B cell (primary cell): ENCODE data around the gene GTF2H4. TPM values are rescaled to one million over a fixed set of nuclear protein-coding genes. Genes with fewer than 3 reads are reported as not detected.

Source experiments
- ATAC-seq: fragments of 200-7000 bp; cut with Tn5 transposase; one replicate; pipeline ENCODE4 v1.10.0; 2021; ENCODE audit warnings: low read depth, mild to moderate bottlenecking, moderate number of reproducible peaks, moderate library complexity
- CTCF ChIA-PET: fragments of 350-600 bp; sonication (Branson Sonifier 250); formaldehyde crosslinking; loops from one replicate; lab custom pipeline; 2021; ENCODE audit warnings: antibody characterized with exemption, inconsistent platforms; lab: Charles Lee
- POLR2A ChIA-PET: fragments of 350-600 bp; sonication (Branson Sonifier 250); formaldehyde crosslinking; loops from one replicate; lab custom pipeline; 2021; ENCODE audit warnings: antibody characterized with exemption; lab: Charles Lee
- DNase-seq: peaks from one replicate; pipeline ENCODE4 v3.0.0; 2013
- H2AFZ ChIP-seq: 2 replicates; pipeline ENCODE4 v1.6.1; 2012; ENCODE audit warnings: mild to moderate bottlenecking, low read depth, low read length; ENCODE audit not compliant: insufficient read depth, poor library complexity, severe bottlenecking
- H3K27ac ChIP-seq, 2 donors: 1 replicate in 1 of 2; 2 replicates in 1 of 2; pipeline ENCODE4 v1.5.1; 2012 to 2013; ENCODE audit warnings: low read length in 2 of 2, mild to moderate bottlenecking in 2 of 2, moderate library complexity in 1 of 2
- H3K27me3 ChIP-seq, 4 experiments: fragments of 200-600 bp in 1 of 4; sonication (generic) in 1 of 4; replicated peaks in 1 of 4; 1 replicate in 2 of 4; 2 replicates in 2 of 4; pipeline versions ENCODE4 v1.6.1 to v1.7.0; 2013 to 2016; ENCODE audit warnings: low read length in 3 of 4, mild to moderate bottlenecking in 2 of 4, mixed read lengths in 1 of 4, moderate library complexity in 1 of 4; ENCODE audit not compliant: insufficient read depth in 4 of 4, control insufficient read depth in 3 of 4; ENCODE audit errors: control extremely low read depth in 1 of 4
- H3K36me3 ChIP-seq, 2 experiments: replicated peaks in 1 of 2; 1 replicate in 1 of 2; 2 replicates in 1 of 2; pipeline versions ENCODE4 v1.6.1 to v1.7.1; 2013; ENCODE audit warnings: low read length in 1 of 2; ENCODE audit not compliant: insufficient read depth in 2 of 2, control insufficient read depth in 1 of 2; ENCODE audit errors: control extremely low read depth in 1 of 2, extremely low read depth in 1 of 2
- H3K4me1 ChIP-seq, 2 donors: fragments of 200-600 bp in 1 of 2; sonication (generic) in 1 of 2; 1 replicate in 1 of 2; 2 replicates in 1 of 2; pipeline versions ENCODE4 v1.5.1 to v1.6.1; 2013 to 2017; ENCODE audit warnings: low read length in 2 of 2; ENCODE audit not compliant: control insufficient read depth in 2 of 2, insufficient read depth in 2 of 2
- H3K4me2 ChIP-seq: replicated peaks from 2 replicates; pipeline ENCODE3; 2012; ENCODE audit warnings: mild to moderate bottlenecking, low read depth, low read length; ENCODE audit not compliant: poor library complexity, severe bottlenecking
- H3K4me3 ChIP-seq, 5 experiments: fragments of 200-600 bp in 1 of 5; sonication (generic) in 1 of 5; 1 replicate in 3 of 5; 2 replicates in 2 of 5; pipeline versions ENCODE4 v1.5.1 to v1.7.0; 2011 to 2016; ENCODE audit warnings: low read length in 4 of 5, mild to moderate bottlenecking in 4 of 5, low read depth in 2 of 5, control low read depth in 1 of 5, moderate library complexity in 1 of 5; ENCODE audit not compliant: insufficient read depth in 1 of 5; ENCODE audit errors: control extremely low read depth in 1 of 5, extremely low read depth in 1 of 5
- H3K79me2 ChIP-seq: fragments of 200-600 bp; sonication (generic); one replicate; pipeline ENCODE4 v1.6.0; 2016; ENCODE audit warnings: low read length; ENCODE audit not compliant: control insufficient read depth, insufficient read depth
- H3K9ac ChIP-seq: fragments of 200-600 bp; sonication (generic); 2 replicates; pipeline ENCODE4 v1.6.1; 2017; ENCODE audit warnings: mild to moderate bottlenecking, low read length, moderate library complexity
- H3K9me3 ChIP-seq, 3 donors: one replicate each; pipeline versions ENCODE4 v1.6.1 to v1.7.1; 2013; ENCODE audit warnings: low read length in 2 of 3; ENCODE audit not compliant: control insufficient read depth in 2 of 3, insufficient read depth in 1 of 3; ENCODE audit errors: control extremely low read depth in 1 of 3
- H4K20me1 ChIP-seq: 2 replicates; pipeline ENCODE4 v1.6.0; 2012; ENCODE audit warnings: mild to moderate bottlenecking, low read length; ENCODE audit not compliant: insufficient read depth, control insufficient read depth, poor library complexity, severe bottlenecking
- H3K27ac Mint-ChIP-seq: one replicate; pipeline ENCODE4 v1.8.0; 2021; ENCODE audit warnings: mixed read lengths
- H3K27me3 Mint-ChIP-seq: one replicate; pipeline ENCODE4 v1.8.0; 2021; ENCODE audit warnings: mixed read lengths
- H3K4me1 Mint-ChIP-seq: one replicate; pipeline ENCODE4 v1.8.0; 2021; ENCODE audit warnings: mixed read lengths
- H3K4me3 Mint-ChIP-seq: one replicate; pipeline ENCODE4 v1.8.0; 2021; ENCODE audit warnings: mixed read lengths
- H3K9me3 Mint-ChIP-seq: one replicate; pipeline ENCODE4 v1.8.0; 2022; ENCODE audit warnings: mixed read lengths; ENCODE audit not compliant: insufficient read depth
- EZH2 ChIP-seq: IDR thresholded peaks from 2 replicates; pipeline ENCODE4 v1.6.1; 2012; ENCODE audit warnings: borderline replicate concordance, low read depth, mild to moderate bottlenecking, moderate library complexity, low read length; ENCODE audit not compliant: insufficient read depth, poor library complexity, severe bottlenecking
- WGBS: methylation state at CpG from one replicate; pipeline ENCODE4 v1.1.5; 2013; ENCODE audit warnings: missing lambda C conversion rate; ENCODE audit not compliant: insufficient coverage; 5-methylcytosine and 5-hydroxymethylcytosine counted together
- intact Hi-C: fragments of 100-400 bp; cut with micrococcal nuclease; formaldehyde crosslinking; loops from one replicate; pipeline ENCODE4 v1.10.0; 2022
- polyA plus RNA-seq: library from polyadenylated mRNA; depleted of rRNA; stranded (reverse); fragments of >200 nt; gene quantifications from 2 replicates; pipeline ENCODE4 v1.2.3, GENCODE V29; 2012
- total RNA-seq, 2 donors: library from RNA; stranded (reverse); fragments of 120-200 nt in 1 of 2; gene quantifications; 1 replicate in 1 of 2; 2 replicates in 1 of 2; pipeline versions ENCODE4 v1.2.3 to v1.2.4, GENCODE V29; 2013 to 2022
- TF ChIP-seq, protein P1 (sequence below): fragments of 200-600 bp; IDR thresholded peaks from one replicate; pipeline ENCODE4 v1.8.0; 2022; ENCODE audit warnings: antibody characterized with exemption, mild to moderate bottlenecking

GTF2H4 gene
- total and polyA plus RNA-seq, 2 donors (not counting 1 experiment from before 2014, with no cell fraction given), result 30.2 to 38.4 TPM

- TF ChIP-seq EZH2, result no peak
- TF ChIP-seq, protein P1, sequence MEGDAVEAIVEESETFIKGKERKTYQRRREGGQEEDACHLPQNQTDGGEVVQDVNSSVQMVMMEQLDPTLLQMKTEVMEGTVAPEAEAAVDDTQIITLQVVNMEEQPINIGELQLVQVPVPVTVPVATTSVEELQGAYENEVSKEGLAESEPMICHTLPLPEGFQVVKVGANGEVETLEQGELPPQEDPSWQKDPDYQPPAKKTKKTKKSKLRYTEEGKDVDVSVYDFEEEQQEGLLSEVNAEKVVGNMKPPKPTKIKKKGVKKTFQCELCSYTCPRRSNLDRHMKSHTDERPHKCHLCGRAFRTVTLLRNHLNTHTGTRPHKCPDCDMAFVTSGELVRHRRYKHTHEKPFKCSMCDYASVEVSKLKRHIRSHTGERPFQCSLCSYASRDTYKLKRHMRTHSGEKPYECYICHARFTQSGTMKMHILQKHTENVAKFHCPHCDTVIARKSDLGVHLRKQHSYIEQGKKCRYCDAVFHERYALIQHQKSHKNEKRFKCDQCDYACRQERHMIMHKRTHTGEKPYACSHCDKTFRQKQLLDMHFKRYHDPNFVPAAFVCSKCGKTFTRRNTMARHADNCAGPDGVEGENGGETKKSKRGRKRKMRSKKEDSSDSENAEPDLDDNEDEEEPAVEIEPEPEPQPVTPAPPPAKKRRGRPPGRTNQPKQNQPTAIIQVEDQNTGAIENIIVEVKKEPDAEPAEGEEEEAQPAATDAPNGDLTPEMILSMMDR, result no peak
- Histone ChIP-seq H3K9me3 (peaks cover 0 to 12% (median 6%) of the 10 kb centered on the region in 3 donors), H3K9ac (no peak overlapping the region), H3K79me2 (no peaks in the 10 kb centered on the region), H3K4me3 (no peak overlapping the region), H2AFZ (no peak overlapping the region), H3K27me3 (peaks cover 0 to 5% (median 0%) of the 10 kb centered on the region in 4 experiments), H4K20me1 (no peaks in the 10 kb centered on the region), H3K27ac (no peak overlapping the region), H3K36me3 (no peaks in the 10 kb centered on the region), H3K4me2 (no peak overlapping the region), H3K4me1 (peaks cover 18 to 19% of the 10 kb centered on the region in 2 donors)
- intact Hi-C loops, result loop anchor here (2.0 to 5.0 kb wide), 2 partner anchors 131 to 198 kb away; partner anchors contain the start of gene IER3
- DNase-seq (no peak), ATAC-seq (no peak)
- WGBS, result 96% methylated on average over 17 of the region's 18 CpGs
- Mint-ChIP-seq H3K4me3 (no peak overlapping the region), H3K4me1 (peaks cover 21% of the 10 kb centered on the region), H3K9me3 (peaks cover 11% of the 10 kb centered on the region), H3K27me3 (peaks cover 8% of the 10 kb centered on the region), H3K27ac (no peak overlapping the region)
- ChIA-PET POLR2A (interaction anchor here (0.6 kb wide), 1 partner anchor 8 kb away, joined by 4 read pairs; no protein-coding TSS in a partner anchor), CTCF (interaction anchor here (1.0 to 6.2 kb wide), 4 partner anchors 40 to 204 kb away, joined by 3 to 53 read pairs (median 4); no protein-coding TSS in a partner anchor)
Observed at GRCh38 chr6:30875244-30876038, 32.6 kb upstream of the GTF2H4 start.
